Mucosa of rectum (tissue), 2 donors: ENCODE data around the gene CLRN1.

ENCODE experiments used
- H3K27ac ChIP-seq, 2 donors: one replicate each; pipeline ENCODE4 v1.7.0; 2013; ENCODE audit warnings: inconsistent platforms in 2 of 2, low read depth in 2 of 2, low read length in 2 of 2
- H3K27me3 ChIP-seq, 2 donors: one replicate each; pipeline ENCODE4 v1.7.0; 2013; ENCODE audit warnings: low read length in 2 of 2; ENCODE audit not compliant: control insufficient read depth in 2 of 2, insufficient read depth in 2 of 2
- H3K36me3 ChIP-seq, 2 donors: one replicate each; pipeline ENCODE4 v1.7.0; 2013; ENCODE audit warnings: low read length in 2 of 2; ENCODE audit not compliant: control insufficient read depth in 2 of 2, insufficient read depth in 2 of 2
- H3K4me1 ChIP-seq, 2 donors: one replicate each; pipeline ENCODE4 v1.7.0; 2013; ENCODE audit warnings: low read length in 2 of 2, mild to moderate bottlenecking in 1 of 2; ENCODE audit not compliant: control insufficient read depth in 2 of 2, insufficient read depth in 2 of 2
- H3K4me3 ChIP-seq, 2 donors: one replicate each; pipeline ENCODE4 v1.7.0; 2013; ENCODE audit warnings: low read length in 2 of 2
- H3K9ac ChIP-seq, 2 donors: one replicate each; pipeline ENCODE4 v1.7.0; 2013; ENCODE audit warnings: low read length in 2 of 2, low read depth in 1 of 2, mild to moderate bottlenecking in 1 of 2
- H3K9me3 ChIP-seq, 2 donors: one replicate each; pipeline ENCODE4 v1.7.0; 2013; ENCODE audit warnings: low read length in 2 of 2; ENCODE audit not compliant: control insufficient read depth in 2 of 2
- donor health status: healthy.
- donor health status: Normal muscosa, but diverticular disease.

Gene CLRN1

DNA sequence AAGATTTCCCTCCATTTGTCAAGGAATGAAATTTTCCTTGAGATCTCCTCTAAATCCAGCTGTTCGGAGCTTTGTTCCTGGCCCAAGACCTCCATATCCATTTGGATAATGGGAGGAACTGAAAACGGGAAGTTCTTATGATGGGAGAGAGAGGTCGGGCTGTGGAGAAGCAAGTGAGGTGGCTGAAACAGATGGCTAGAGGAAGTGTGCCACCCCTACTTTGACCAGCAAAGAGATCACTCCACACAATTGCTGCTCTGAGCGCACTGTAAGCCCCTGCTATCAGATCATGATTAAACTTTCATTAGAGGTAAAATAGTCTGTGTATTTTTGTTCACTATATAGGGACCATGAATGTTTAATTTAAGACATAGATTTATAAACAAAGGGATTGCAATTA, 67.2 kb downstream of the CLRN1 start, which contains the start of gene MINDY4B:
Gene MINDY4B, minus strand, starts transcription at position 101 of the 400 bp plus-strand sequence. Its CDS starts 0 bp downstream, at position 101.
- H3K27ac ChIP-seq, result no peak within 1 kb of the TSS
- no peak within 1 kb of the TSS for H3K9ac ChIP-seq
- H3K9me3 ChIP-seq, result no peaks in the 10 kb centered on the region
- H3K4me3 ChIP-seq, result no peak within 1 kb of the TSS
- H3K36me3 ChIP-seq, result no peaks in the 10 kb centered on the region
- H3K27me3 ChIP-seq, result no peaks in the 10 kb centered on the region
- H3K4me1 ChIP-seq, result no peaks in the 10 kb centered on the region

DNA sequence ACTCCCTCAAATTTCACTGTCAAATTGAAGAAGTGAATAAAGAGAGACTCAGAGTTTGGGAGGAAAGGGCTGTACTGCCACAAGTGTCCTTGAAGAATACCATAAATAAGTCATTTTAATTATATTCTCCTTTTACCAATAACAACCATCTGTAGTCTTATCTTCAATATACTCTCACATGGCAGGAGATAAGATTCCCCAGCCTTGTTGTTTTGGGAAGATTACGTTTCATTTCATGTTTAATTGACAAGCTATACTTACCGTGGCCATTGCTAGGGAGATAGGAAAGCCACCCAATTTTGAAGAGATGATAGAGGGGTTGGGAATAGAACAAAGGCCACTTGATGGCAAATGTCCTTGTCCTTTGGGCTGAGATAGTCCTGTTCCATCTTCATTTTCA, 69.5 kb downstream of the CLRN1 start:
- H3K36me3 ChIP-seq, result no peaks in the 10 kb centered on the region
- no peaks in the 10 kb centered on the region for H3K9me3 ChIP-seq
- H3K4me1 ChIP-seq, result no peaks in the 10 kb centered on the region
- H3K27ac ChIP-seq, result no peak overlapping the region
- no peaks in the 10 kb centered on the region for H3K27me3 ChIP-seq
- no peak overlapping the region for H3K9ac ChIP-seq
- no peak overlapping the region for H3K4me3 ChIP-seq

DNA sequence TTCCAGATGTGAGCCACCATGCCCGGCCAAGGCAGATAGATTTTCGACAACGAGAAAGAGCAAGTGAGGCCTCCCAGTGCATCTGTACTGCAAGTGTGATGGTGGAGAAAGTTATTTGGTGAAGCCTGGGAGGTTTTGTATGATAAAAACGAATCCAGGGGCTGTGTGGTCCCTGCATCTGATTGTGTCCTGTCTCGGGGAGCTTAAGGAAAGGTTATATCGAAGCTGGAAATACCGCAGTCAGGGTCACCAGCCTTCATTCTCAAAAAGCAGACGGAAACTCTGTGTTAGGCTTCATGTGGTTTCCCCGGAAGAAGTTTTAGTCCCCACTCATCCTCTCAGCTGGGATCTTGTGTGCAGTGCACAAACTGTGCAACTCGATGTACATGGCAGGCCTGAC, 70.7 kb downstream of the CLRN1 start:
- Histone ChIP-seq H3K36me3 (no peaks in the 10 kb centered on the region), H3K9me3 (no peaks in the 10 kb centered on the region), H3K4me1 (no peaks in the 10 kb centered on the region)

DNA sequence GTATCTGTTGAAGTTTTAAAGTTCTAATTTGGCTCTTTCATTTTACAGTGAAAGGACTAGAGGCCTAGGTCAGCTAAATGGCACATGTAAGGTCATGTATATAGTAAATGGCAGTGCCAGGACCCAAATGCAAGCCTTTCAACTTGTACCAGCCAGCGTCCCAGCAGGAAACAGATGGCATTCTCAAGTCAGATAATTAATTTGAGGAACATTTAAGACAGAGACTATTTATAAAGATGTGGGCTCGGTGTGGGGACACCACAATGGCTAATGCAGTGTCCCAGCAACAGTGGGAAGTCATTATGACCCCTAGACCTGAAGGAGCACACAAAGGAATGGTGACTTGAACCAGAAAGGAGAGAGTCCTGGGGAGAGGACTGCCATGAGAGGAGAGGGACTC, 73.4 kb downstream of the CLRN1 start:
- no peak overlapping the region for H3K4me3 ChIP-seq
- no peak overlapping the region for H3K27ac ChIP-seq
- no peaks in the 10 kb centered on the region for H3K36me3 ChIP-seq
- H3K27me3 ChIP-seq, result no peaks in the 10 kb centered on the region
- no peaks in the 10 kb centered on the region for H3K4me1 ChIP-seq
- H3K9ac ChIP-seq, result no peak overlapping the region
- H3K9me3 ChIP-seq, result no peaks in the 10 kb centered on the region

More for the DNA sequence above, 70.7 kb downstream of the CLRN1 start:
- Histone ChIP-seq H3K9ac (no peak overlapping the region), H3K27ac (no peak overlapping the region), H3K27me3 (no peaks in the 10 kb centered on the region), H3K4me3 (no peak overlapping the region)

DNA sequence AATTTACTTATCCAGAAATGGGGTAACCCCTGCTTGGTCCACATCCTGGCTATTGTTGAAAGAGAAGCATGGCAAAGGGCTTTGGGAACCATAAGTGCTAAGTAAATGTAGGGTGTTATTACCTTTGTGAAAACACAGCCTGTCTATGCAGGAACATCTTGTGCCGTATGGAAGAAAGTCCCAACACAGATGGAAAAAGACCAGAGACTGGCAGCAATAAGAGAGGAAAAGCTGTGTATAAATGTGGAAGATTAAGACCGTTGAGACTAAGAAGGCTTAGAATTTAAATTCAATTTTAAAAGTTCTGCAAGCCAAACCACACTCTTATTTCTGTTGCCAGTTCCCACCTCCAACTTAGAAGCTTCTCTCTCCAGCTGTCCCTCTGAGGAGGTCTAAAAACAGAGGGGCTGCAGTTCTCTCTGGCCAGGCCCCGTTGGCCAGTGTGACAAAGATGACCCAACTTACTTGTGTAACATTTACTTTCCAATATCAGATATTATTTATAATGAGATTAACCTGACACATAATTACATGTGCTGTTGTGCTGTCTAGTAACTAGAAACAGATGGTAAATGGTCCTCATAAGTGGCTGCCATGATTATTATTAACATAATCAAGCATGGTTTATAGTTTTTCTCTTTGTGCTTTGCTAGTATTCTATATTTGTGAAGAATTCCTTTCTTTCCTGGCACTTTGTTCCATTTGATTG, 74.3 kb downstream of the CLRN1 start:
- no peaks in the 10 kb centered on the region for H3K4me1 ChIP-seq
- H3K27ac ChIP-seq, result no peak overlapping the region
- H3K27me3 ChIP-seq, result no peaks in the 10 kb centered on the region
- no peak overlapping the region for H3K4me3 ChIP-seq
- no peaks in the 10 kb centered on the region for H3K36me3 ChIP-seq
- H3K9ac ChIP-seq, result no peak overlapping the region
- no peaks in the 10 kb centered on the region for H3K9me3 ChIP-seq

DNA sequence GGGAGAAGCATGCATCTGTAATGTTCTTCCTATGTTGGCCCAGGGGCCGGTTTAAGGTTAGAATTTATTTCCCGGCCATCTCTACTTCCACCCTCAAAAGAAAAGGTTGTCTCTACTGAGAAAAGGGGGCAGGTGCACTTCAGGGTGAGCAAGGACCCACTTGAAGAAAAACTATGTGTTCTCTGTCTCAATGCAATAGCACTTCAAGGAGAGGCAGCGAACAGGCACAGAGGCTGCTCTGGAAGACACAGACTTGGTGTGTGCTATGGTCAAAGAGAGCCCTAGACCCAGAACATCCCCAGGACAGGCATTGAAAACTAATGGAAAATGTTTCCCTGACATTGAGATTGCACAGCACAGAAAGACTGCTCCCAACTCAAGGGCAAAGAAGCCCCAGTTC, 74.9 kb downstream of the CLRN1 start:
- Histone ChIP-seq H3K9ac (no peak overlapping the region), H3K27me3 (no peaks in the 10 kb centered on the region), H3K36me3 (no peaks in the 10 kb centered on the region), H3K9me3 (no peaks in the 10 kb centered on the region), H3K4me1 (no peaks in the 10 kb centered on the region), H3K27ac (no peak overlapping the region), H3K4me3 (no peak overlapping the region)

DNA sequence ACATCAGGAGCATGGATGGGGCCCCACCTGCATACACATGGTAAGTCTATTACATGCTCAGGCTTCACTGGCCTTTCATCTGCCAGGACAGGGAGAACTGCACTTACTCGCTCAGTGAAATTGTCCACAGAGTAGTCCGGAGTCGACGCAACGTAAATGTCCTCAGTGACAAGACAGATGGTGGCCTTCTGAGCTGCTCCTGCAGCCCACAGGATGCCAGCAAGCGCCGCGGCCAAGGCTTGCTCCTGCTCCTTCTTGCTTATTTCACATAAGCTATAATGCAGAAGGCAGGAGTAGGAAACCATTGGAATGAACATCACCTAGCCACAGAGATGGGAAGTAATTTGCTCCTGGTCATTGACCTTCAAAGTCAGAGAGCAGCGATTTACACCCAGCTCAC, 81.7 kb downstream of the CLRN1 start:
- H3K36me3 ChIP-seq, result no peaks in the 10 kb centered on the region
- no peak overlapping the region for H3K27ac ChIP-seq

DNA sequence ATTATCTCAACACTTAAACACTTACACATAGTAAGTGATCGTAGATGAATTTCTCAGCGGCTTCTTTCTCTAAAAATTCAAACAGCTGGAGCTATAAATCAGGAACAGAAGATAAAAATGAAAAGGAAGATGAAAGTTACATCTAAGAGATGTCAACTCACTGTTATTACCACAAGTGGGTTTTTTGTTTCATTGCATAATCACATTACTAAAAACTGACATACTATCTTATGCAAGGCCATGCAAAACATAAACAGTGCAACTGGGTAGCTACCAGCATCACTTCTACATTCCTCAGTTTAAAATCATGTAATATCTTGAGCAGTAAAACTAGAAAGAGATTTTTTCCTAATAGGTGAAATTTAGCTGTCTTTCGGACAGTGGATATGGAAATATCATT, 82.2 kb downstream of the CLRN1 start:
- Histone ChIP-seq H3K27me3 (no peaks in the 10 kb centered on the region), H3K36me3 (no peaks in the 10 kb centered on the region), H3K9me3 (no peaks in the 10 kb centered on the region), H3K27ac (no peak overlapping the region), H3K4me3 (no peak overlapping the region), H3K9ac (no peak overlapping the region), H3K4me1 (no peaks in the 10 kb centered on the region)

More for the DNA sequence above, 81.7 kb downstream of the CLRN1 start:
- Histone ChIP-seq H3K27me3 (no peaks in the 10 kb centered on the region), H3K4me1 (no peaks in the 10 kb centered on the region), H3K9me3 (no peaks in the 10 kb centered on the region), H3K4me3 (no peak overlapping the region), H3K9ac (no peak overlapping the region)

DNA sequence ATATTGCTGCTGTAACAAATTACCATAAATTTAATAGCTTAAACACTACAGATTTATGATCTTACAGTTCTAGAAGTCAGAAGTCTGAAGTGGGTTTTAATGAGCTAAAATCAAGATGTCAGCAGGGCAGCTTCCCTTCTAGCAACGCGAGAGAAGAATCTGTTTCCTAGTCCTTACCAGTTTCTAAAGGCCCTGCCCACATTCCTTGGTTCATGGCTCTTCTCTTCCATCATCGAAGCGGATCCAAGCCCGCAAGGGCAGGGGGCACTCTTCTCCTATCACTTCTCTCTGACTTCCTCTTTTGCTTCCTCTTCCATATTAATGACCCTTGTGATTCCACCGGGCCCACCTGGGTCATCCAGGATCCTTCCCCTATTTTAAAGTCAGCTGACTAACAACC, 83.4 kb downstream of the CLRN1 start:
- H3K4me1 ChIP-seq, result no peaks in the 10 kb centered on the region
- H3K9ac ChIP-seq, result no peak overlapping the region
- no peak overlapping the region for H3K27ac ChIP-seq
- H3K27me3 ChIP-seq, result no peaks in the 10 kb centered on the region
- H3K4me3 ChIP-seq, result no peak overlapping the region
- H3K9me3 ChIP-seq, result no peaks in the 10 kb centered on the region
- no peaks in the 10 kb centered on the region for H3K36me3 ChIP-seq

DNA sequence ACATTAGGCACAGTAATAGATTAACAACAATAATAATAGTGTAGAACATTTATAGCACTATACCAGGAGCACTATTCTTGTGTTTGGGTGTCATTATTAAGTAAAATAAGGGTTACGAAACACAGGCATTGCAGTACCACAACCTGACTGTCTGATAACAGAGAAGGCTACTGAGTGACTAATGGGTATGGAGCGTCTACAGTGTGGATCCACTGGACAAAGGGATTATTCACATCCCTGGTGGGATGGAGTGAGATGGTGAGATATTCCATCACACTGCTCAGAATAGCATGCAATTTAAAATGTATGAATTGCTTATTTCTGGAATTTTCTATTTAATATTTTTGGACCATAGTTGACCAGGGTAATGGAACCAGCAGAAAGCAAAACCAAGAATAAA, 85.5 kb downstream of the CLRN1 start:
- H3K9me3 ChIP-seq, result no peaks in the 10 kb centered on the region
- H3K27me3 ChIP-seq, result peaks cover 0 to 5% of the 10 kb centered on the region in 2 donors
- no peak overlapping the region for H3K27ac ChIP-seq
- no peak overlapping the region for H3K9ac ChIP-seq
- H3K36me3 ChIP-seq, result no peaks in the 10 kb centered on the region
- H3K4me3 ChIP-seq, result no peak overlapping the region
- H3K4me1 ChIP-seq, result no peaks in the 10 kb centered on the region
